ENCODE data around the gene NRN1L.

NRN1L gene

DNA sequence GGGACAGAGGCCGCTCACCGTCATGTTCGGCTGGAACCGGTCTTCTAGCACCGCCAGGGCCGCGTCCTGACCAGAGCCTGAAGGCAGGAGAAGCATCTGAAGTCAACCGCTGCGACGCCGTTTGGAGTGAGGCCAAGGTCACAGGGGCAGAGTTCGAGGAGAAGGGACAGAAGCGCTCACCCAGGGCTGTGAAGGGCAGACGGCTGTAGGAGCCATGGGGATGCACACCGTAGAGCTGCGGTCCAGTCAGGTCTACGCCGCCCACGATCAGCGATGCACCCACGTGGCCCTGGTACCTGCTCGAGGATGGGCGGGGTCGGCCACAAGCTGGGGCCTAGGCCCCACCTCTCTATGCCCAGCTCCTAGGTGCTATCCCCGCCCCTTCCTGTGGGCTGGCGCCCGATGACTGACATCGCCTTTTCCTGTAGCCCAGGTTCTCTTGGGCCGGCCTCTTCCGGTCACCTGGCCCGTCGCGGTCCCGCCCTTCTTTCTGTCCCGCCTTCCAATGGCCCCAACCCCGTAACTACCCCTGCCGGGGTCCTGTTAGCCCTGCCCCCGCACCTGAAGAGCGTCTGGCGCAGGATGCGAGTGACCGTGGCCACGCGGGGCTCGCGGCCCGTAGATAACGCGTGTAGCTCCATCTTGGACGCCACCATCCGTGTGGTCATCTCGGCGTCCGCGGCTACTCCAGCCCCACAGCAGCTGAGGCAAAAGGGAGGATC, 50.9 kb downstream of the NRN1L start:
- Mint-ChIP-seq H3K27me3 (no peaks in the 10 kb centered on the region), H3K9me3 (no peaks in the 10 kb centered on the region), H3K36me3 (ENCODE audit: low read depth) (peaks cover 74% of the 10 kb centered on the region), H3K27ac (peak overlapping the region; percentile 91), H3K4me3 (peak overlapping the region; percentile 83), H3K4me1 (ENCODE audit: low read depth) (peaks cover 37% of the 10 kb centered on the region)
- intact Hi-C loops (cut with micrococcal nuclease) = loop anchor here (5.0 to 10.0 kb wide), 3 partner anchors 61 to 118 kb away; partner anchors contain the start of gene EDC4

All from dendritic cell treated with granulocyte-macrophage colony-stimulating factor and Interleukin-4, amounts not matched to agents 40 ng/mL and 50 ng/mL, for 4 days (primary cell).